HCT116 (cell line): ENCODE measurements around the gene MARCHF7. TPM values are rescaled to one million over a fixed set of nuclear protein-coding genes. Genes with fewer than 3 reads are reported as not detected.

Source experiments
- total RNA-seq: library from RNA; stranded (reverse); gene quantifications from one replicate; pipeline ENCODE4 v1.2.1, GENCODE V29; 2021; ENCODE audit not compliant: unreplicated experiment

MARCHF7 gene
- total RNA-seq, 1 experiment from 2014 or later: 65.9 TPM

Other genes starting within 250 kb of the MARCHF7 start
- gene BAZ2B, start 96.0 kb upstream of the MARCHF7 start, total RNA-seq: 19.9 TPM
- gene CD302, start 85.7 kb downstream of the MARCHF7 start, total RNA-seq: 0.15 TPM
- gene LY75, start 192.2 kb downstream of the MARCHF7 start, total RNA-seq: not detected